ENCODE results near the gene LTBP4.
A peak's percentile ranks its signal among the peaks of the same experiment; 100 is the strongest.

Gene LTBP4

DNA sequence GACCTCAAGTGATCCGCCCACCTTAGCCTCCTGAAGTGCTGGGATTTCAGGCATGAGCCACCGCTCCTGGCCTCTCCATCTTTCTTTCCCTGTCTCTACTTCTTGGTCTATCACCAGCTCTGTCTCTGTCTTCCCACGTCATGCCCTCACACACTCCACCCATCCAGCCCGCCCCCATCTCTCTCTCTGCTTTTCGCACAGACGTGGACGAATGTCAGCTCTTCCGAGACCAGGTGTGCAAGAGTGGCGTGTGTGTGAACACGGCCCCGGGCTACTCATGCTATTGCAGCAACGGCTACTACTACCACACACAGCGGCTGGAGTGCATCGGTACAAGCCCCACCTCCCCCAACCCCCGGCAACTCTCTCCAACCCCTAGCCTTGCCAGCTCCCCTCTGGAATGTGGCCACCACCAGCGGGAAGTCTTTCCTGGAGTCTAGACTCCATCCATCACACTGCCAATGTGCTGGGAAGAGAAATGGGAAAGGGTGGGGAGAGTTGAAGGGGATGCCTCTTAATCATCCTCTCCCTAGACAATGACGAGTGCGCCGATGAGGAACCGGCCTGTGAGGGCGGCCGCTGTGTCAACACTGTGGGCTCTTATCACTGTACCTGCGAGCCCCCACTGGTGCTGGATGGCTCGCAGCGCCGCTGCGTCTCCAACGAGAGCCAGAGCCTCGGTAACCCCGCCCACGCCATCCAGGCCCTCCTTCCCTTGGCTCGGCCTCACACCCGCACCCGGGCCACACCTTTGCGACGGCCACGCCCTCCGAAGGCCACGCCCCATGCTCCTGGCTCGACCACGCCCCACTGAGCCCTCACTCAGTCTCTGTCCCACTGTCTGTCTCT lies 22.5 kb downstream of the LTBP4 start (continued):
- TF ChIP-seq ZNF639 (tag by site-specific recombination; IDR thresholded peaks at IDR 0.05) (peak; percentile 73; the same call in 1 of the 2 replicates), PRDM10 (tag by site-specific recombination; IDR thresholded peaks at IDR 0.05) (peak; percentile 77), ZNF518A (tag by site-specific recombination; conservative IDR thresholded peaks at IDR 0.05; ENCODE audit: low read depth) (peak; percentile 51; the same call in 1 of the 2 replicates), KLF9 (tag by site-specific recombination; IDR thresholded peaks at IDR 0.05; ENCODE audit: low read depth) (peak; percentile 100), ZNF394 (tag by site-specific recombination; IDR thresholded peaks at IDR 0.05; ENCODE audit: borderline replicate concordance) (peak; percentile 64; the same call in 1 of the 2 replicates), KLF16 (tag by site-specific recombination; IDR thresholded peaks at IDR 0.05) (peak; percentile 62), ZNF37A (tag by site-specific recombination; IDR thresholded peaks at IDR 0.05) (no peak), ZNF692 (tag by site-specific recombination; IDR thresholded peaks at IDR 0.05) (peak; percentile 90), ZNF621 (tag by site-specific recombination; IDR thresholded peaks at IDR 0.05) (no peak), ZNF555 (tag by site-specific recombination; conservative IDR thresholded peaks at IDR 0.05) (no peak), ZNF530 (tag by site-specific recombination; IDR thresholded peaks at IDR 0.05; ENCODE audit: low read depth) (peak; percentile 97; the same call in 1 of the 2 replicates), BCL11A (tag by site-specific recombination; IDR thresholded peaks at IDR 0.05; ENCODE audit: low read depth) (peak; percentile 63; the same call in 1 of the 2 replicates), ZNF426 (tag by site-specific recombination; IDR thresholded peaks at IDR 0.05) (no peak), KLF1 (tag by site-specific recombination; IDR thresholded peaks at IDR 0.05) (peak; percentile 100), ZNF184 (tag by site-specific recombination; IDR thresholded peaks at IDR 0.05) (no peak), TRIM28 (IDR thresholded peaks at IDR 0.05; ENCODE audit: borderline replicate concordance, low read length) (no peak; the same call in 1 of the 2 replicates), MZF1 (tag by site-specific recombination; IDR thresholded peaks at IDR 0.05; ENCODE audit: borderline replicate concordance) (peak; percentile 58; the same call in 1 of the 2 replicates), ZNF76 (tag by site-specific recombination; IDR thresholded peaks at IDR 0.05; ENCODE audit: borderline replicate concordance, low read depth) (no peak), YY2 (tag by site-specific recombination; IDR thresholded peaks at IDR 0.05) (peak; percentile 62), ZNF175 (tag by site-specific recombination; IDR thresholded peaks at IDR 0.05) (no peak), IKZF3 (tag by site-specific recombination; IDR thresholded peaks at IDR 0.05) (peak; percentile 98), ZNF350 (tag by site-specific recombination; IDR thresholded peaks at IDR 0.05) (no peak)
- TF ChIP-seq, protein P1, sequence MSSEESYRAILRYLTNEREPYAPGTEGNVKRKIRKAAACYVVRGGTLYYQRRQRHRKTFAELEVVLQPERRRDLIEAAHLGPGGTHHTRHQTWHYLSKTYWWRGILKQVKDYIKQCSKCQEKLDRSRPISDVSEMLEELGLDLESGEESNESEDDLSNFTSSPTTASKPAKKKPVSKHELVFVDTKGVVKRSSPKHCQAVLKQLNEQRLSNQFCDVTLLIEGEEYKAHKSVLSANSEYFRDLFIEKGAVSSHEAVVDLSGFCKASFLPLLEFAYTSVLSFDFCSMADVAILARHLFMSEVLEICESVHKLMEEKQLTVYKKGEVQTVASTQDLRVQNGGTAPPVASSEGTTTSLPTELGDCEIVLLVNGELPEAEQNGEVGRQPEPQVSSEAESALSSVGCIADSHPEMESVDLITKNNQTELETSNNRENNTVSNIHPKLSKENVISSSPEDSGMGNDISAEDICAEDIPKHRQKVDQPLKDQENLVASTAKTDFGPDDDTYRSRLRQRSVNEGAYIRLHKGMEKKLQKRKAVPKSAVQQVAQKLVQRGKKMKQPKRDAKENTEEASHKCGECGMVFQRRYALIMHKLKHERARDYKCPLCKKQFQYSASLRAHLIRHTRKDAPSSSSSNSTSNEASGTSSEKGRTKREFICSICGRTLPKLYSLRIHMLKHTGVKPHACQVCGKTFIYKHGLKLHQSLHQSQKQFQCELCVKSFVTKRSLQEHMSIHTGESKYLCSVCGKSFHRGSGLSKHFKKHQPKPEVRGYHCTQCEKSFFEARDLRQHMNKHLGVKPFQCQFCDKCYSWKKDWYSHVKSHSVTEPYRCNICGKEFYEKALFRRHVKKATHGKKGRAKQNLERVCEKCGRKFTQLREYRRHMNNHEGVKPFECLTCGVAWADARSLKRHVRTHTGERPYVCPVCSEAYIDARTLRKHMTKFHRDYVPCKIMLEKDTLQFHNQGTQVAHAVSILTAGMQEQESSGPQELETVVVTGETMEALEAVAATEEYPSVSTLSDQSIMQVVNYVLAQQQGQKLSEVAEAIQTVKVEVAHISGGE (tag by site-specific recombination; conservative IDR thresholded peaks at IDR 0.05; ENCODE audit: low read depth) = no peak
